Rectal smooth muscle tissue (tissue), 1 donor: ENCODE results near the gene CTSO.
A peak's percentile ranks its signal among the peaks of the same experiment; 100 is the strongest.

Source experiments
- H3K27ac ChIP-seq: one replicate; pipeline ENCODE4 v1.7.0; 2013; ENCODE audit warnings: low read depth, low read length, inconsistent platforms
- H3K27me3 ChIP-seq: one replicate; pipeline ENCODE4 v1.7.0; 2013; ENCODE audit warnings: low read length; ENCODE audit not compliant: control insufficient read depth, insufficient read depth
- H3K36me3 ChIP-seq: one replicate; pipeline ENCODE4 v1.7.0; 2013; ENCODE audit warnings: low read length; ENCODE audit not compliant: control insufficient read depth, insufficient read depth
- H3K4me1 ChIP-seq: one replicate; pipeline ENCODE4 v1.7.0; 2013; ENCODE audit warnings: low read length; ENCODE audit not compliant: control insufficient read depth, insufficient read depth
- H3K4me3 ChIP-seq: one replicate; pipeline ENCODE4 v1.7.0; 2013; ENCODE audit warnings: low read length
- H3K9ac ChIP-seq: one replicate; pipeline ENCODE4 v1.7.0; 2013; ENCODE audit warnings: low read length

CTSO gene

GRCh38 chr4:155966731-155967395, 13.2 kb upstream of the CTSO start:
- Histone ChIP-seq H3K4me1 (peaks cover 8% of the 10 kb centered on the region), H3K9ac (no peak overlapping the region), H3K4me3 (no peak overlapping the region), H3K27ac (no peak overlapping the region), H3K36me3 (no peaks in the 10 kb centered on the region), H3K27me3 (no peaks in the 10 kb centered on the region)

DNA sequence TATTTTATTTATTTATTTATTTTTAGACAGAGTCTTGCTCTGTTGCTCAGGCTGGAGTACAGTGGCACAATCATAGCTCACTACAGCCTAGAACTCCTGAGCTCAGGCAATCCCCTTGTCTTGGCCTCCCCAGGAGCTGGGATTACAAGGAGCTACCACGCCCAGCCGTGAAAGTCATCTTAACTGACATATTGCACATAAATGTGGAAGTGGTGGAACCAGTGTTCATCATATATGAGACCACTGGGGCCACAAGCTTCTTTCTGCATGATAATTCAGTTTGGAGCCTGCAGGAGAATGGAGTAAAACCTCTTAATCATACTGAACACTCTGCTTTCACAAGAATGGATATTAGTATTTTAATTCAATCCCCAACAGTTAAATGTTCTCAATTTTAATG, 12.5 kb upstream of the CTSO start:
- no peak overlapping the region for H3K27ac ChIP-seq
- no peaks in the 10 kb centered on the region for H3K36me3 ChIP-seq
- no peak overlapping the region for H3K9ac ChIP-seq

DNA sequence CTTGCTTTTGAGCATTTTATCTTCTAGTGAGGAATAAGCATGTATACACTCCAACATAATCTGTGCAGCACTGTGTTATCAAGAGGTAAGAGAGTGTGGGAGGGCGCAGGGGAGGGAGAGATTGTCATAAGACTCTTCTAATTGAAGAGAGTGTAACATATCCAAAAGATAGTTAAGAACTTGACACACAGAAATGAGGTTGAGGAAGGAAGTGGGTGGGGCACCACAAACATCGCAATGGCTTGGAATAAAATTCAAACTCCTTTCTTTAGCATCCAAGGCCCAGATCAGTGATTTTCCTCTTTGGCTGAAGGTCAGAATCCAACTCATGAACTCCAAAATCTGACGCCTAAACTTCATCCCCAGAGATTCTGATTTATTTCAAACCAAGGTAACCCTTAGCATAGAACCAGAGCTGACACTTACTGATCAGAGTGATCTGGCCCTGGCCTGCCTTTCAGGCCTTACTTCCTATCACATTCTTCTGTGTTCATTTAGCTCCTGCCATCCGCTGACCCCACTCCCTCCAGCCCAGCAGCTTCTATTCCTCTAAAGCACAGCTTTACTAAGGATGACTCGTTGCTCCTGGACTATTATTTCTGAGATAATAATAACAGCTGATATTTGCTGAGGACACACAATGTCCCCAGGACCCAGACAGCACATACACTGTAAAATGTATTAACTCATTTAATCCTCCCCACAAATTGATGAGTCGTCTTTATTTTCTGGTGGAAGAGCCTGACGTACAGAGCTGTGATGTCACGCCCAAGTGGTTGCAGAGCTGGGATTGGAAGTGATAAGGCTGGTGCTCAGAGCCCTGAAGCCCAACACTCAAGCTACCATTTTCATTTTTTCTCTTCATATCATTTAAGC, 10.6 kb upstream of the CTSO start:
- no peaks in the 10 kb centered on the region for H3K27me3 ChIP-seq
- peaks cover 20% of the 10 kb centered on the region for H3K4me1 ChIP-seq
- no peak overlapping the region for H3K9ac ChIP-seq
- no peak overlapping the region for H3K27ac ChIP-seq
- H3K4me3 ChIP-seq = no peak overlapping the region
- H3K36me3 ChIP-seq = no peaks in the 10 kb centered on the region

More for the DNA sequence above, 12.5 kb upstream of the CTSO start:
- no peaks in the 10 kb centered on the region for H3K27me3 ChIP-seq
- H3K4me3 ChIP-seq = no peak overlapping the region
- peaks cover 8% of the 10 kb centered on the region for H3K4me1 ChIP-seq

GRCh38 chr4:155962767-155963166, 9.1 kb upstream of the CTSO start:
- Histone ChIP-seq H3K9ac (no peak overlapping the region), H3K36me3 (no peaks in the 10 kb centered on the region), H3K27me3 (no peaks in the 10 kb centered on the region), H3K4me1 (peaks cover 20% of the 10 kb centered on the region), H3K27ac (no peak overlapping the region), H3K4me3 (no peak overlapping the region)

GRCh38 chr4:155961575-155961974, 7.9 kb upstream of the CTSO start:
- no peaks in the 10 kb centered on the region for H3K27me3 ChIP-seq
- no peak overlapping the region for H3K9ac ChIP-seq
- H3K4me3 ChIP-seq = no peak overlapping the region
- no peaks in the 10 kb centered on the region for H3K36me3 ChIP-seq
- no peak overlapping the region for H3K27ac ChIP-seq
- H3K4me1 ChIP-seq = peaks cover 13% of the 10 kb centered on the region

GRCh38 chr4:155960522-155960921, 6.9 kb upstream of the CTSO start:
- Histone ChIP-seq H3K9ac (no peak overlapping the region), H3K27ac (peak overlapping the region; percentile 70), H3K36me3 (no peaks in the 10 kb centered on the region), H3K4me3 (no peak overlapping the region), H3K27me3 (no peaks in the 10 kb centered on the region), H3K4me1 (peaks cover 13% of the 10 kb centered on the region)

DNA sequence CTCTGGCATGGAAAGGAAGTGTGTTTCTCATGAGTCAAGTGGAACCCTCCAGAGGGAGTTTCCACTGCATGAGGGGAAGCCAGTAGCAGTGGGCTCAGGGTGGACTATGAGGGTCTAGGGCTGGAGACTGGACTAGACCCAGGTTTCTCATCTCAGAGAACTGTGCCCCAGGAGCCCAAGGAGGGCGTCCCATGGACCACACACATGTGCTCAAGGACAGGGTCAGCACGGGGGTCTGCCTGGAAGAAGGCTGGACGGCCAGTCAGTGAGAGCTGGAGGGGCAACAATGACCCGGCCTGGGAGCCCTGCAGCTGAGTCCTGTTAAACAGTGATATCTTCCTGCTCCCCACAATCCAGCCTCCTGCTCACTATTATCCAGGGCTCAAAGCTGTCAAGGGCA, 5.8 kb upstream of the CTSO start:
- Histone ChIP-seq H3K27me3 (no peaks in the 10 kb centered on the region), H3K4me3 (no peak overlapping the region), H3K27ac (peak overlapping the region; percentile 70), H3K9ac (no peak overlapping the region), H3K36me3 (no peaks in the 10 kb centered on the region), H3K4me1 (peaks cover 13% of the 10 kb centered on the region)

DNA sequence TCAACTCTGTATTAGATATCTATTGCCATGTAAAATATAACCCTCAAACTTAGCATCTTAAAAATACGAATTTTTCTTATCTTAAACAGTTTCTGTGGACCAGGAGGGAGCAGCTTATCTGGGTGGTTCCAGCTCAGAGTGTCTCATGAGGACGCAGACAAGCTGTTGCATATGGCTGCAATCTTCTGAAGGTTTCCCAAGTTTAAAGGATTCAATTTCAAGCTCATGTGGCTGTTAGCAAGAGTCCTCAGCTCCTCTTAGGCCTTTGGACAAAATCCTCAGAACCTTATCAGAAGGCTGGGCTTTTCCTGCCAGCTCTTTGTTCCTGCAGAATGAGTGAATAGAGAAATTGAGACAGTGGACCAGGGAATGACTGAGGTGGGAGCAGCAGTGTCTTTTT, 2.8 kb upstream of the CTSO start:
- H3K4me3 ChIP-seq = no peak overlapping the region
- H3K9ac ChIP-seq = no peak overlapping the region
- no peaks in the 10 kb centered on the region for H3K27me3 ChIP-seq
- H3K27ac ChIP-seq = no peak overlapping the region
- H3K4me1 ChIP-seq = peaks cover 16% of the 10 kb centered on the region
- H3K36me3 ChIP-seq = no peaks in the 10 kb centered on the region

DNA sequence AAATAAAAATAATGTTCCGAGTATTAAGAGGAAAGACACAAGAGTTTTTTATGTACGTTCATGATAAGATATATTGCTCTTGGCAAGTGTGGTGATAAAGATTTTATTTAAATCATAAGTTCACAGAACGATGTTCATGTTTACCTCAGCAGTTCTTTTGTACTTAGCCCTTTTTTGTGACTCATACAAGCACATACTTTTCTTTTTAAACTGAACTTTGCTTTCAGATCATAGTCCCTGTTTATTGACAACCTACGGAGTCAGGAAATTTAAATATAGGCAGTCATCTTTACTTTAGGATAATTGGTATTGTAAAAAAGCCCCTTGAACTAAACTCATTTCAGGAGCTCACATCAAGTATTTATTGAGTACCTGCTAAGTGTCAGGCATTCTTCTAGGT, 1.3 kb upstream of the CTSO start:
- no peaks in the 10 kb centered on the region for H3K36me3 ChIP-seq
- no peak overlapping the region for H3K27ac ChIP-seq
- no peaks in the 10 kb centered on the region for H3K27me3 ChIP-seq
- peaks cover 5% of the 10 kb centered on the region for H3K4me1 ChIP-seq
- no peak overlapping the region for H3K4me3 ChIP-seq
- H3K9ac ChIP-seq = no peak overlapping the region

- peak overlapping the region; percentile 94 for H3K27ac ChIP-seq
- H3K4me3 ChIP-seq = peak overlapping the region; percentile 76
- no peaks in the 10 kb centered on the region for H3K36me3 ChIP-seq
- H3K9ac ChIP-seq = peak overlapping the region; percentile 72
- no peaks in the 10 kb centered on the region for H3K27me3 ChIP-seq
- H3K4me1 ChIP-seq = peaks cover 4% of the 10 kb centered on the region
Measured at GRCh38 chr4:155954118-155954685, 536 bp upstream of the CTSO start.

DNA sequence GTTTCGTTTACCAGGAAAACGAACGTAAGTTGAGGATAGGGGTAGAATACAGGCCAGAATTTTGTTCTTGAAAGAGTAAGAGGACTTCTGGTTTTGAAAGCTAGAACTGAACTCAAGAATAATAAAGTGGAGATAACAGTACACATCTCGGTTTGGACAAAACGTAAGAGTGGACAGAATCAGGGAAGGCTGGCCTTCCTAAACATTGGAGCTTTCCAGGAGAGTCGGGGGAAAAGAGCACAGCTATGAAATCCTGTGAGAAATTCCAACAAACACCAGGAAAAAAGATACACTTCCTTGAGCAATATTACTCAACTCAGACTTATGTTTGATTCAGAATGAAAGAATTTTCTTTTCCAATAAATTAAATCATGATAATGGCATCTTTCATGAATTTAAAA, 1.2 kb downstream of the CTSO start:
- Histone ChIP-seq H3K27ac (peak overlapping the region; percentile 61), H3K27me3 (no peaks in the 10 kb centered on the region), H3K4me1 (peaks cover 4% of the 10 kb centered on the region), H3K4me3 (no peak overlapping the region), H3K36me3 (no peaks in the 10 kb centered on the region), H3K9ac (no peak overlapping the region)

DNA sequence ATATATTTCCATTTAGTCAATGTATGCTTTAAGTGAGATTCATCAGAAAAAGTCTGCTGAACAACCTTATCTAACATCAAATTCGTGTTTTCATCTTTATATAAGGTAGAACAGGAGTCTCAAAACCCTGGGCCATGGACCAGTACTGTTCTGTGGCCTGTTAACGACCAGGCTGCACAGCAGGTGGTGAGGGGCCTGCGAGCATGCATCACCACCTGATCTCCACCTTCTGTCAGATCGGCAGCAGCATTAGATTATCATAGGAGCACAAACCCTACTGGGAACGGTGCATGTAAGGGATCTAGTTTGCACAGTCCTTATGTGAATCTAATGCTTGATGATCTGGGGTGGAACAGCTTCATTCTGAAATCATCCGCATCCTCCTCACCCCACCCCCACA, 3.2 kb downstream of the CTSO start:
- no peaks in the 10 kb centered on the region for H3K36me3 ChIP-seq
- H3K4me1 ChIP-seq = peaks cover 4% of the 10 kb centered on the region
- H3K27ac ChIP-seq = no peak overlapping the region
- H3K27me3 ChIP-seq = no peaks in the 10 kb centered on the region
- no peak overlapping the region for H3K9ac ChIP-seq
- H3K4me3 ChIP-seq = no peak overlapping the region
